ENCODE results near the gene KLHL26.

KLHL26 gene

DNA sequence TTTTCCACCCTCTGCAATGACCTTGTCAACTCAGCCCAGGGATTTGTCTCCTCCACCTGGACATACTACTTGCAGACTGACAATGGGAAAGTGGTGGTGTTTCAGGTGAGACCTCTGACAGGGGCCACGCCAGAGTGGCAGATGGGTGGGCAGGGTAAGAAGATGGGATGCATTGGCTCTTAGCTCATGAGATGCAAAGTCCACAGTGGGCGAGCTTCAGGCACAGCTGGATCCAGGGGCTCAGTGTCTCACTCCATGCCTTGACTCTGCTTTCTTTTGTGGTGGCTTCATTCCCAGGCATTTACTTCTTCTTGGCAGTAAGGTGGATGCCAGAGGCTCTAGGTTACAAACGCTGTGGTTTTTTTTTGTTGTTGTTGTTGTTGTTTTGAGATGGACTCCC is 20.8 kb upstream of the KLHL26 start:
- DNase-seq: no peak

DNA sequence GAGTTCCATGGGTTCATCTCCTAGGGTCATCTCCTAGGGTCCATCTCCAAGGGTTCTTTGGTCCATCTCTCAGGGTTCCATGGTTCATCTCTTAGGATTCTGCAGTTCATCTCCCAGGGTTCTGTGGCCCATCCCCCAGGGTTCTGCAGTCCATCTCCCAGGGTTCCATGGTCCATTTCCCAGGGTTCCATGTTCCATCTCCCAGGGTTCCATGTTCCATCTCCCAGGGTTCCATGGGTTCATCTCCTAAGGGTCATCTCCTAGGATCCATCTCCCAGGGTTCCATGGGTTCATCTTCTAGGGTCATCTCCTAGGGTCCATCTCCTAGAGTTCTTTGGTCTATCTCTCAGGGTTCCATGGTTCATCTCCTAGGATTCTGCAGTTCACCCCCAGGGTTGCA is 19.3 kb upstream of the KLHL26 start:
- no peak for DNase-seq

DNA sequence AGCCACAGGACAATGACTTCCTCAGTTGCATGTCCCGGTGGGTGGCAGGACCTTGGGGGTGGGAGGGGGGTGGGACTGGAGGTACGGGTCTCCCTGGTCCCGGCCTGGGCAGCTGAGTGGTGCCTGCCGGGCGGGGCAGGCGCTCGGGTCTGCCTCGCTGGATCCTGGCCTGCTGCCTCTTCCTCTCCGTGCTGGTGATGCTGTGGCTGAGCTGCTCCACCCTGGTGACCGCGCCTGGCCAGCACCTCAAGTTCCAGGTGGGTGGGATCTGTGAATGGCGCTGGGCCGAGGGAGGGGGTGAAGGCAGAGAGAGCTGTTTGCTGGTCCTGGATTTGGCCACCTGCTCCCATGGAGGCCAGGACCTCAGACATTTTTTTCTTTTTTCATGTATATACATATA is 18.6 kb upstream of the KLHL26 start:
- no peak for DNase-seq

DNA sequence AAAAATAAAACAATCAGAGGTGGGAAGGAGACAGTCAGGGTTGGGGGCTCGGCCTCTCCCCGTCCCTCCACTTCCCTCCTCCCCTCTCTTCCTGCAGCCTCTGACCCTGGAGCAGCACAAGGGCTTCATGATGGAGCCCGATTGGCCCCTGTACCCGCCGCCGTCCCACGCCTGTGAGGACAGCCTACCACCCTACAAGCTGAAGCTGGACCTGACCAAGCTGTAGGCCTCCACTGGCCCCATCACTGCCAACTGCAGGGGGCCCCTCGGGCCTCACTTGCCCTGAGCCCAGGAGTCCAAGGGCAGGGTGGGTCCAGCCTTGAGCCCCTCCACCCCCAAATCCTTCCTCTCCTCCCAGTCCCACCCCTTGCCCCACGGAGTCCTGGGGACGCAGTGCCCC is 16.5 kb upstream of the KLHL26 start:
- no peak for DNase-seq

DNA sequence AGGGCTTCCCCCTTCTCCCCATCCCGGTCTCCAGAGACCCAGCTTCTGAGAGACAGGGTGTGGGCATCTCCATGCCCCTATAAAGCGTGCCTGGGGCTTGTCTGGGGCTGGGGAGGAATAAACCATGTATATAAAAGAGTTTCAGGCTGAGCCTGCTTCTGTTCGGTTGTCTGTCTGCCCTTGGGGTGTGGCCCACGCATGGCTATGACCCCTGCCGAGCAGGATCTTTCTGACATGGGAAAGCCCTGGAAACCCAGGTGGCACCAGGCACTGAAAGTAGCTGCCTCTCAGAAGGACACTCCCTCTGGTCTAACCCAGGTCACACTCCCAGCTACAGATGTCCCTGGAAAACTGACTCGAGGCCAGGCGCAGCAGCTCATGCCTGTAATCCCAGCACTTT is 15.9 kb upstream of the KLHL26 start:
- no peak for DNase-seq

DNA sequence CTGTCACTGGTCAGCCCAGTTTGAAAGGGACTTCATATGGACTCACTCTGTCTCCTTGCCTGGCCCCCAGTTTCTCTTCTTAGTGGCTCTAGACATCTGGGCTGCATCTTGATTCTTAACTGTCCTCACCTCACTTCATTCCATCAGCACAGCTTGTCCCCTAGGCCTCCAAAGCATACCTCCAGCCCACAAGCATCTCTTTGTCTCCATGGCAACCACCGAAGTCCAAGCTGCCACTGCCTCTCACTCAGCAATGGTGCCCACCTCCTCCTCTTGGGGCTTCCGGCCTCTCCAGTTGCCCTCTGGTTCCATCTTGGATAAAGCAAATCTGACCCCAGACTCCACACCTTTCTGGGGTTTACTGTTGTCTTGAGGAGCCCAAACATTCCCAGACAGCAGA is 9.9 kb upstream of the KLHL26 start:
- no peak for DNase-seq

DNA sequence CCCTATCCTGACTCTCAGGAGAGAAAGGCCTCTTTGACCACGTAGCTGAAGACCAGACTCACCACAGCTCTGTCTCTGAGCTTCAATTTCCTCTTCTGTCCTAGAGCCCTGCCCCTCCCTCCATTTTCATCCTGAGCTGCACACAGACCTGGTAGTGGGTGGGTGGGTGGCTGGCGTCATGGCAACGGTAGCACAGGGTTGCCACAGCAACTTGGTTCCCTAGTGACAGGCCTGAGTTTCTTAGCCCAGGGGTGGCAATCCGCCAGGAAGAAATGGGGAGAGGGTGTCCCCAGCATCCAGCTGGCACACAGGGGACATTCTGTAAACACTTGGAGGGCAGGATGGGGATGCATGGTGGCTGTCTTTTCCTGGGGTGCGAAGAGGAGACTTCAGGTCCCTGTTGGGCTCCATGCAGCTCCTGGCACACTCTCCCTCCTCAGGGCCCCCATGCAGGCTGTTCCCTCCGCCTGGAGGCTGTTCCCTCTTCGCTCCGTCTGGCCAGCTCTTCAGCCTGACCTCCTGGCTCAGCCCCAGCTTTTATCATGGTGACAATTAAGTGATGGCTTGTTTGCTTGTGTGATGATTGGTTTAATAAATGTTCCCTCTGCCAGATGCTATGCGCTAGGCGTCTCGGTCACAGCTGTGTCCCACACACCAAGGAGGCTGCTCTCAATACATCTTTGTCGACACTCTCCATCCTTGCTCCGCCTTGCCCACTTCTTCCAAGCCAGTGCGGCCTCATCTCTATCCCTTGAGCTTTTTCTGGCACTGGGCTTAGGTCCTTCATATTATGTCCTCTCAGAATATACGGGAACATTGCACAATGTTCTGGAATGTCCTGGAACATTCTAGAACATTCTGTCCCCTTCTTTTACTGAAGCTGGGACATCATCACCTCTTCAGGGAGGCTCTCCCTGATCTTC is 7.4 kb upstream of the KLHL26 start:
- DNase-seq: no peak

DNA sequence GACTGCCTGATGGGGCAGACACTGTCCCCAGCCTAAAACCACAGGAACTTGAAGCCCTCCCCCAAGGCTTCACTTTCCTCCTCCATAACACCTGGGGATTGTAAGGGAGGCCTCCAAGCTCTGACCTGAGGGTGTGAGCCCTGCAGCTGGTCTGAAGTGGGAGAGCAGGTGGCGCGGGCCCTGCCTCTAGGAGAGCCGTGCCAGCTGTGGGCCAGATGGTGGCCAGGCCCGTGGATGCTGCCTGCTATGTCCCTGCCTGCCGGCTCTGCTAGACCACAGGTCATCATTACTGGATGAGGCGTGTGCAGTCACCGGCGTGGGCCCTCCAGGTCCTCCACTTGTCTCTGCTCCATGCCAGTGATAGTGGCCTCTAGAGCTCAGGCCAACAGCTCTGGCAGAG is 3.5 kb upstream of the KLHL26 start:
- DNase-seq: no peak

DNA sequence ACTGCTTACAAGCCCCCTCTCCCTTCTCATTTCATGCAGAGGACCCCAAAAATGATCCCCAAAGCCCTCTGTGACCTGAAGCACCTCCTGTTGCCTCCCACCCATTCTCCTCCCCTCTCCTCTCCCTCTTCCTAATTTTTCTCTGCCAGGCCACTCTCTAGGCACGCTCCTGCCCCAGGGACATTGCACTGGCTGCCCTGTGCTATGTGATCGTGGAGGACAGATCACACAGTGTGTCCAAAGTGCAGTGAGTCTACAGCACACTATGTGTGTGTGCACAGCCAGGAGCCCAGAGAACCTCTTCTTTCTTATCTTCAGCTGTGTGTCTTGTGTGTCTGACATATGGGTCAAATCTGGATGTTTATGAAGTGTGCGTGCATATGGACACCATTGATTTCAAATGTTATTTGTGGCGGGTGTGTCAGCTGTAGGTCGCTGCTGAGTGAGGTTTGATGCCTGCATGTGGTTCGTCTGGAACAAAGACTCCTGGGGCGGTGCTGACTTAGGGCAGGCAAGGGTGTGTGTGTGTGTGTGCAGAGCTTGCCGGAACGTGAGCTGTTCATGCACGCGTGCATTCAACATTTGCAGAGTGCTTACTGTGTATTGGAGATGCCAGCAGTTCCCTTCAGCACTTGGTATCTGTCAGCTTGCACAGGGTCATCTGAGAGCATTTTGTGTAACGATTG is 2.1 kb upstream of the KLHL26 start:
- DNase-seq: no peak

DNA sequence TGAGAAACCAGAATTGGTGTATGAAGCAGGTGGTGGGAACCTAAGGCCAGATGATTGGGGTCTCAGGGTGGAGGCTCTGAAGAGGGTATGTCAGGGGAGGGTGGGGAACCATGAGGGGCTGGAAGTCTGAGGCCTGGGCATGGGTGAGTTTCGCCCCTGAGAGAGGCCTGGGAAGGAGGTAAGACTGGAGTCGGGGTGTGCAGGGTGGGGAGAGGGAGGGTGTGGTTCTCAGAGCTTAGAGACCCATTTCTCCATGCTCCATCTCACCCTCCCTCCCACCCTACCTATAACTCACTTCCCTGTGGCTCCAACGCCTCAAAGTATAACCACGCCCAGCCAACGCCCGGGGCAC is 1.0 kb upstream of the KLHL26 start:
- no peak for DNase-seq

DNA sequence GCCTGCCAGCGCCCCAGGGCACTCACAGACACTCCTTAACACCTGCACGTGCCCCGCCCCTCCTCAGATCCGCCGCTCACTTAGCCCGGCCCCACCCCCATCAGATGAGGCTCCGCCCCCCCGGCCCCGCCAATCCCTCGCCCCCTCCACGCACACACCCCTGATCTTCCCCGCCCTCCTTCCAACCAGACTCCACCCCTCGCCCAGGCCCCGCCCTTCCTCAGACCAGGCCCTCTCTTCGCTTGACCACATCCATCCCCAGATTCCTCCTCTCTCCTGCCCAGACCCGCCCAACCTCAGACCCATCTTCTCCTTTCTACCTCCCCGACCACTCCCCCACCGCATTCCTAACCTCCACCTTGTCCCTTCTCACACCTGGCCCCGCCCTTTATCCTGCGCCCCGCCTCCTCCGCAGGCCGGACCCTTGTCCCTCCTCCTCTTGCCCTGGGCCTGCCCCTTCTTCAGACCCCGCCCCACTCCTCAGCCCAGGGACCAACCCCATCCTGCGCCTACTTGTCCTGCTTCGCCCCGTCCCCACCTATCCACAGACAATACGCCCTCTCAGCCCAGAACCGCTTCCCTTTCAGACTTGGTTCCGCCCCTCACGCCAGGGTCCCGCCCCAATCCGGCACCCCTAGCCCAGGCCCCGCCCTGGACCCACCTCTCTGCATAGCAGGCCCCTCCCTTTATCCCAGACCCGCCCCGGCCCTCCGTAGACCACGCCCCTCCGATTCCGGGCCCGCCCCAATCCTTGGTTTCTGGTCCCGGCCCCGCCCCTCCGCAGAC is 452 bp upstream of the KLHL26 start:
- DNase-seq: peak; percentile 90 to 96

DNA sequence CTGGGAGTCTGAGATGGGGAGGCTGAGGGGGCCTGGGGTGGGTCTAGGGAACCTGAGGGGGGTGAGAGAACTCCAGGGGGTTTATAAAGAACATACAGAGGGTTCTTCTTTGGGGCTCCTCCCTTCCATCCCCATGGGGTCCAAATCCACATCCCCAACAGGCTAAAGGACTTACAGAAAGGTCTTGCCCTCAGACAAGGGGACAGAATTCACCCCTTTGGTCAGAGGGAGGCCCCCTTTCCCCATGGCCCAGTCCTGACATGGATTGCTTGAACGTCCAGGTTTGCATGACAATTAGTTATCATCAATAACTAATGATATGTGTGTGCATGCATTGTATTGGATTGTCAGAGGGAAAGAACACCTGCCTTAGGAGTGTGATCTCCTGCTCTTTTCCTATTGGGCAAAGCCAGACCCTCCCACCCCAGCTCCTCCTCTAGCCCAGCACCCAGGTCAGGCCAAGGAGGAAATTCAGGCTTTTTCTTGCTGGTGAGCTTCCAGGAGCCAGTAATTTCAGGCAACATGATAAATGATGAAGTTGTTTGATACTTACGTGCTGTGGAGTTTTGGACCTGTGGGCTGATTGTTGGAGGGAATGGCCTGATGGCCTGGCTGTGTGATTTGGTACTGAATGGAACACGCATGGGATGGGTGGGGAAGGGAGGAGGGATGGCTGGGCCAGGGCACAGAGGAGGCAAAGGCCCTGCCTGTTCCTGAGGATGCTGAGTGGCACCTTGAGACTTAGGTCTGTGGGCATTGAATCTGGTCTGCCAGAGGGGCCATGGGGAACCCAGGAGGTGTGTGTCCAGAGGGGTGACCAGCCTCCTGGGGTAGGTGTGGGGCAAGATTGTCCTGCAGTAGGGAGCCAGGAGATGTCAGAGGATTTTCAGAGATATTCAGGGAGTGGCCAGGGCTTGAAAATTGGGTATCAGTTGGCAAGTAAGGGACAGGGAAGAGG is 1.1 kb downstream of the KLHL26 start:
- DNase-seq: peak in 1 of 2 experiments; percentile 45

DNA sequence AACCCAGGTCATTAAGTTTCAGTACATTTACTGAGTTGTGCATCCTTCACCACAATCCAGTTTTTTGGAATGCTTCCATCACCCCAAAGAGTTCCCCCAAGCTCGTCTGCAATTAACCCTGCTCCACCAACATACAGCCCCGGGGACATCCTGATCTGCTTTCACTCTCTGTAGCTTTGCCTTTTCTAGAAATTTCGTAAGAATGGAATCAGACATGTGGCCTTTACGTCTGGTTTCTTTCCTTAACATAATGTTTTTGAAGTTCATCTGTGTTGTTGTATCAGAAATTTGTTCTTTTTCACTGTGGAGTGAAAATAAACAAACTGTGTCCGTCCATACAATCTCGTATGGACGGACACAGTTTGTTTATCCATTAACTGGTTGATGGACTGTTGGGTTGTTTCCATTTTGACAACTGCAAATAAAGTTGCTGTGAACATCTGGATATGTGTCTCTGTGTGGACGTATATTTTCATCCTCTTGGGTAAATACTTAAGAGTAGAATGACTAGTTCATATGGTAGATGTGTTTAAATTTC is 2.9 kb downstream of the KLHL26 start:
- no peak for DNase-seq

DNA sequence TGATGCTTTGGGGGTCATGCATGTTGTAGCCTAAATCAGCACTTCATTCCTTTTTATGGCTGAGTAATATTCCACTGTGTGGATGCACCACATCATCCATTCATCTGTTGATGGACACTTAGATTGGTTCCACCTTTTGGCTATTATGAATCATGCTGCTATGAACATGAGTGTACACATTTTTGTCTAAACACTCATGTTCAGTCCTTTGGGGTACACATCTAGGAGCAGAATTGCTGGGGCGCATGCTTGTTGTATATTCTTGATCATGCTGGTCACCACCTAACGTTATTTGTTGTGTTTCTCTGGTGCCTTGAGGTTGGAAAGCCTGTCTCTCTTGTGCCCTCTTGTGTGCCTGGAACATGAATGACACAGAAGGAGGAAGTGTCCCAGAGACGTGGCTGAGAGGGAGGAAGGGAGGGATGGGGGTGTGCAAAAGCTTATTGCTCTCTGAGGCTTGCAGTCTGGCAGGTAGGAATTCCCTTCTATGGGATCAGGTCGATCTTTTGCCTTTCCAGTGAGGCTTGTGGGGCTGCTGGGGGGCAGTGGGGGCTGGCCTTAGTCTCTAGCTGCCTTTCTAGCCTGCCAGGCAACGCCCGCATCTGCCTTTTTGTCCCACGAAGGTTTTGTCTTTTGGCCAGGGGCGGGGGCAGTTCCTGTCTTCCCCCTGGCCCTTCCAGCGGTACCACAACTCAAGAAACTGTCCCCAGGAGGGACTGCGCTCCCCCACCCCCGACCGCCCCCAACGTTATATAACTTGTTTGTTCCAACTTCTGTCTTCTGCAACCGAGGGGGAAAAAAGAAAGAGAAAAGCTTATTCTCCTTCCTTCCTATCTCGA is 7.6 kb downstream of the KLHL26 start:
- no peak for DNase-seq

DNA sequence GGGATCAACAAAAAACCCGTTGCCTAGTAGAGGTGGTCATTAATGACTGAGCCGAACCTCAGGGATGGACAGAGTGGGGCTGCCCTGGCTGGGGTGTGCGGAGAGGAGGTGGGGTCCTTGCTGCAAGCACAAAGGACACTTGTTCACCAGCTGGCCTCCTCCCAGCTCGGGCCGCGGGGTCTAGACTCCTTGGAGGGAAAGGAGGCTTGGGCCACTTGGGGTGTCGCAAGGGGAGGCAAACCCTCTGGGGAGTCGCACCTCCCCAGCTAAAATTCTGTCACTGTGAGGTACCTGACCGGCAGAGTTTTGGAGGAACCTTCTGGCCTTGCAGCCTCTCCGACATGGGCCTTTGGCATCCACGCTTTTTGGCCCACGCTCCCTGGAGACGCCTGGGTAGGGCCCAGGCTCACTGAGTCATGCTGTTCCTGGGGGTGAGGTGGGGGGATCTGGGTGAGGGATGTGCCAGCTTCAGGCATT is 8.2 kb downstream of the KLHL26 start:
- no peak for DNase-seq

DNA sequence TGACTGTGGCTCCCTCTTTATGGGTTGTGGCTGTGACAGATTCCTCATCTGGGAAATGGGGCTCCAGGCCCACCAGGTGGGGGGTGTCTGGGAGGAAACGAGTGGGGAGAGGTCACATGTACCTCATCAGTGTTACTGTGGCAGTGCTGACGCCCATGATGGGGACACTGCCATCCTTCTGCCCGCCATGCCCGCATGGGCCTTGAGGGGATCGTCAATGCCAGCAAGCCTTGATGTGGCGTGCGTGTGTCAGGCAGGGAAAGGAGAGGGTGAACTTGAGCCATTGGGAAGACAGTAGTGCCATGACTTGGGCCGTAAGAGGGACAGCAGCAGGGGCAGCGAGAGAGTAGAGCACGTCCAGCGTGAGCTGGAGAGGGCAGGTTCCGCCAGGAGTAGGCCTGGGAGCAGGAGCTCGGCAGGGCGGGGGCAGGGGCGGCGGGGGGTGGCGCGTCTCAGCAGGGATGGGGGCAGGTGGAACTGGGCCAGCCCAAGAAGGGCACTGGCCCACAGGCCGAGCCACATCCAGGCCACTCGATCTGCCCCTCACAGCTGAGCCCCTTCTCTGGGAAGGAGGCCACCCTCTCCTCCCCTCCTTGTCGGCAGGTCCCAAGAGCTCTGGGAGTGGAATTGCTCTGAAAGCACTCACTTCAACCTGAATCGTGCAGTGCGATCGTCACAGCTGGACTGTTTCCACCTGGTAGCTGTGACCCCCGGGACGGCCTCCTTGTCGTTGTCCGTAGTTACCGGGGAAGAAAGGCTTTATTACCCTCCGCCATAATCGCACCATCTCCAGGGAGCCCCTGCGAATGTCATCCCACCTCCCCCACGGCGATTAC is 9.9 kb downstream of the KLHL26 start:
- no peak for DNase-seq

DNA sequence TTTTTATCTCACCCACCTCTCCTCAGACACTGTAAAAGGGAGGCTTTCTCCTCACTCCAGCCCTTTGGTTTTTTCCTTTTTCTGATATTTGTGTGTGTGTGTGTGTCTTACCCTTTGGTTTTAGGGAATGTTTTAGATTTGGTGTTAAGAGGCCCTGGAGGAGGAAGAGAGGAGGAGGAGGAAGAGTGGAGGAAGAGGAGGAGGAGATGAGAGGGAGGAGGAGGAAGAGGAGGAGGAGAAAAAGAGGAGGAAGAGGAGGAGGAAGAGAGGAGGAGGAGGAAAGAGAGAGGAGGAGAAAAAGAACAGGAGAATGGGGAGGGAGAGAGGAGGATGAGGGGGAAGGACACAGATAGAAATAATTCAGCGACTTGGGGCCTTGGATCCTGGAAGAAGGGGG is 10.5 kb downstream of the KLHL26 start:
- no peak for DNase-seq

DNA sequence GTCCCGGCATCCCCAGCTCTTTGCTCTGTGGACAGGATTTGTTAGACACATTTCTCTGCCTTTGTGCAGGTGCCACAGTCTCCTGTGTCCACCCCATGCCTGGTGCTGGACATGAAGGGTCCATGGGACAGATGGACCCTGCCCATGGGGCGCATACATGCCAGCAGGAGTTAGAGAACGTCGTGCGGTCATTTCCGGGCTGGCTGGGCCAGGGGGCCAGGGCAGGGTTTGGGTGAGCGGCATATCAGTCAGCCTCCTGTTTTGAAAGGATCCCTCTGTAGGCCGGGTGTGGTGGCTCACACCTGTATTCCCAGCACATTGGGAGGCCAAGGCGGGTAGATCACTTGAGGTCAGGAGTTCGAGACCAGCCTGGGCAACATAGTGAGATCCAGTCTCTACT is 11.0 kb downstream of the KLHL26 start:
- DNase-seq: no peak

DNA sequence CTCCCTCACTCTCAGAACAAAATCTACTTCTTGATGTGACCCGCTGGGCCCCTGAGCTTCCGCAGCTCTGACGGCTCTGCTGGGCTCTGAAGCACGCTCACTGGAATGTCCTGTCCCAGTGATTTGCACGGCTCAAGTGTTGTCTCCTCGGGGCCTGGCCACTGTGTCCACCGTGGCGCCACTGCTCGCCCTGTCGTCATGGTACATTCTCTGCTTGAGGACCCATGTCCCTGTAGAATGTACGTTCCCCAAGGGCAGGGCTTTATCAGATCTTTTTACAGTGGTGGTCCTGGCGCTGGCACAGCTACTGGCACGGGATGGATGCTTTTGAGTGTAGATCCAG is 12.1 kb downstream of the KLHL26 start:
- DNase-seq: no peak

DNA sequence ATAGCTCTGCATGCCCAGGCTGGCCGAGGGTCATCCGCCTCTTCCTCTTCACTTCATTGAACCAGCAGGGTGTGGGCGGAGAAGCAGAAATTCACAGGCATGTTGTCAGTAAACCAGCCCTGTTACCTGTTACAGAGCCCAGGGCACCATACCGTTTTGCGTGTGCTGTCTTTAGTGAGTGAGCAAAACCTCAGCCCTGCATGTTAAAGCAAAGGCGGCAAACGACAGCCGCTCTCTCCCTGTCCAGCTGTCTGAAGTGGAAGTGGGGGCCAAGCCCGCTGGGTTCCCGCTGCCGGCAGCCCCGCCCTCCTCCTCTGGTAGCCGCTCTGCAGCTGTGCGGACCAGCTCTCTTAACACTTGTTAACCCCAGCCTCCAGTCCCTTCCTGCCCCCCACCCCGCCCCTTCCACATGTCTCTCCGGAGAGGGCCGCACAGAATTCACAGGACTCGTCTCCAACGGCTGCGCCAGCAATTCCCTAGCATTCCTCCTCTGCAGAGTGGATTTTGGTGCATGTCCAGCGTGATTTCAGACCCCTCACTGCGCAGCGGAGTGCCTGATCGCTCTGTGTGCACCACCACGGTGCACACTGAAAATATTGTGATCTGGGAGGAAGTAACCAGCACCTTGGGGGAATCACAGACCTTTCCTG is 12.7 kb downstream of the KLHL26 start:
- DNase-seq: no peak
